ENCODE results near the gene ABCC1. TPM values are rescaled to one million over a fixed set of nuclear protein-coding genes. Genes with fewer than 3 reads are reported as not detected.

Gene ABCC1
- total and polyA plus RNA-seq, 2 of the 4 experiments (the other 2 are of a cell fraction): 39.4 to 66.0 TPM

- no peak for TF ChIP-seq RCOR1 (IDR thresholded peaks at IDR 0.05; ENCODE audit: insufficient replicate concordance, low read length)
These were observed 73.3 kb downstream of the ABCC1 start (continued) for GRCh38 chr16:16022683-16023064.

GRCh38 chr16:16025214-16025968 lies 76.0 kb downstream of the ABCC1 start:
- Histone ChIP-seq H3K27ac (ENCODE audit: insufficient read depth, low read length) (peak overlapping the region; percentile 88), H3K9me3 (ENCODE audit: control insufficient read depth, insufficient read depth, low read length) (no peaks in the 10 kb centered on the region), H3K9me1 (ENCODE audit: insufficient read depth, low read length) (peaks cover 60% of the 10 kb centered on the region), H3K4me2 (ENCODE audit: low read depth, low read length) (0 out of 2 replicates have a peak overlapping the region, but pooled peaks have one; percentile 2), H2AFZ (replicated peaks; ENCODE audit: low read length, poor library complexity) (no peak overlapping the region), H2BK120ac (ENCODE audit: low read depth, low read length) (peak overlapping the region; percentile 76), H3K4ac (ENCODE audit: low read depth, low read length) (peak overlapping the region; percentile 49), H4K20me1 (ENCODE audit: insufficient read depth, low read length) (peaks cover 11% of the 10 kb centered on the region; the same call in 1 of the 2 replicates), H2BK15ac (ENCODE audit: low read depth, low read length) (peak overlapping the region; percentile 22; the same call in 1 of the 3 replicates), H3K56ac (ENCODE audit: extremely low read depth, insufficient read depth, low read length) (peak overlapping the region; percentile 53), H4K8ac (ENCODE audit: low read depth in 2 of 2, low read length in 2 of 2) (peak overlapping the region in 1 of 2 experiments; percentile 54; a peak in 3 of 4 replicates), H3K18ac (ENCODE audit: low read depth, low read length) (peak overlapping the region; percentile 31), H3K4me1 (ENCODE audit: control insufficient read depth, insufficient read depth, low read length) (peaks cover 60% of the 10 kb centered on the region), H3K9ac (ENCODE audit: low read depth, low read length) (0 out of 2 replicates have a peak overlapping the region, but pooled peaks have one; percentile 4), H2BK5ac (ENCODE audit: low read depth, low read length, poor library complexity, severe bottlenecking) (peak overlapping the region; percentile 86), H3K4me3 (ENCODE audit: insufficient read depth, low read depth, low read length) (no peak overlapping the region), H2AK9ac (replicated peaks; ENCODE audit: low read depth, low read length, poor library complexity) (peak overlapping the region; percentile 42), H2BK20ac (ENCODE audit: low read depth, low read length) (peak overlapping the region; percentile 49), H2AK5ac (ENCODE audit: low read depth, low read length) (peak overlapping the region; percentile 66; the same call in 1 of the 2 replicates), H3K27me3 (ENCODE audit: control insufficient read depth, insufficient read depth, low read length) (no peaks in the 10 kb centered on the region), H3K79me1 (ENCODE audit: low read depth in 1 of 2, low read length in 2 of 2) (peaks cover 55 to 91% of the 10 kb centered on the region in 2 experiments), H4K5ac (ENCODE audit: low read depth, low read length) (peak overlapping the region; percentile 20), H3K36me3 (ENCODE audit: control insufficient read depth, insufficient read depth, low read length) (peaks cover 44% of the 10 kb centered on the region), H4K91ac (ENCODE audit: insufficient read depth, low read depth, low read length) (peak overlapping the region; percentile 76), H3K14ac (replicated peaks; ENCODE audit: low read depth, low read length) (peak overlapping the region; percentile 30), H3K23ac (ENCODE audit: low read depth, low read length) (peak overlapping the region; percentile 55)
- in situ Hi-C loops (cut with MboI; ENCODE audit: low sequenced_read_pairs) (no loop called here), dilution Hi-C loops (cut with HindIII; ENCODE audit: low sequenced_read_pairs, unreplicated experiment) (no loop called here), intact Hi-C loops (cut with micrococcal nuclease) (loop anchor here (5.0 kb wide), 1 partner anchor 73 kb away; no protein-coding TSS in a partner anchor)
- peak; percentile 53 for ATAC-seq (ENCODE audit: low read depth)
- ChIA-PET CTCF (no interaction called here), POLR2A (ENCODE audit: unreplicated experiment) (interaction anchor here (0.6 kb wide), 1 partner anchor 92 kb away, joined by 4 read pairs; no protein-coding TSS in a partner anchor)
- 0% methylated on average over 1 of the region's 11 CpGs; no CpG with 5 or more reads in 1 of the 2 experiments for WGBS, 2 experiments (ENCODE audit: extremely low coverage in 2 of 2, insufficient read length in 1 of 2)
- peak; percentile 22; the same call in 1 of the 2 replicates for TF ChIP-seq MAFK (IDR thresholded peaks at IDR 0.05; ENCODE audit: low read depth, low read length)
- no peak for TF ChIP-seq RFX5 (IDR thresholded peaks at IDR 0.05; ENCODE audit: low read depth, low read length)
- peak; percentile 58 for TF ChIP-seq NFE2L2 (IDR thresholded peaks at IDR 0.05; ENCODE audit: low read depth, low read length)
- peak; percentile 36; the same call in 1 of the 2 replicates for TF ChIP-seq RAD21 (IDR thresholded peaks at IDR 0.05; ENCODE audit: low read length)
- TF ChIP-seq CEBPB (IDR thresholded peaks at IDR 0.05; ENCODE audit: low read depth, low read length): peak; percentile 19; the same call in 1 of the 2 replicates
- TF ChIP-seq, protein P1, sequence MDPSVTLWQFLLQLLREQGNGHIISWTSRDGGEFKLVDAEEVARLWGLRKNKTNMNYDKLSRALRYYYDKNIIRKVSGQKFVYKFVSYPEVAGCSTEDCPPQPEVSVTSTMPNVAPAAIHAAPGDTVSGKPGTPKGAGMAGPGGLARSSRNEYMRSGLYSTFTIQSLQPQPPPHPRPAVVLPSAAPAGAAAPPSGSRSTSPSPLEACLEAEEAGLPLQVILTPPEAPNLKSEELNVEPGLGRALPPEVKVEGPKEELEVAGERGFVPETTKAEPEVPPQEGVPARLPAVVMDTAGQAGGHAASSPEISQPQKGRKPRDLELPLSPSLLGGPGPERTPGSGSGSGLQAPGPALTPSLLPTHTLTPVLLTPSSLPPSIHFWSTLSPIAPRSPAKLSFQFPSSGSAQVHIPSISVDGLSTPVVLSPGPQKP (IDR thresholded peaks at IDR 0.05; ENCODE audit: borderline replicate concordance, low read depth, low read length): no peak
- TF ChIP-seq, protein P2, sequence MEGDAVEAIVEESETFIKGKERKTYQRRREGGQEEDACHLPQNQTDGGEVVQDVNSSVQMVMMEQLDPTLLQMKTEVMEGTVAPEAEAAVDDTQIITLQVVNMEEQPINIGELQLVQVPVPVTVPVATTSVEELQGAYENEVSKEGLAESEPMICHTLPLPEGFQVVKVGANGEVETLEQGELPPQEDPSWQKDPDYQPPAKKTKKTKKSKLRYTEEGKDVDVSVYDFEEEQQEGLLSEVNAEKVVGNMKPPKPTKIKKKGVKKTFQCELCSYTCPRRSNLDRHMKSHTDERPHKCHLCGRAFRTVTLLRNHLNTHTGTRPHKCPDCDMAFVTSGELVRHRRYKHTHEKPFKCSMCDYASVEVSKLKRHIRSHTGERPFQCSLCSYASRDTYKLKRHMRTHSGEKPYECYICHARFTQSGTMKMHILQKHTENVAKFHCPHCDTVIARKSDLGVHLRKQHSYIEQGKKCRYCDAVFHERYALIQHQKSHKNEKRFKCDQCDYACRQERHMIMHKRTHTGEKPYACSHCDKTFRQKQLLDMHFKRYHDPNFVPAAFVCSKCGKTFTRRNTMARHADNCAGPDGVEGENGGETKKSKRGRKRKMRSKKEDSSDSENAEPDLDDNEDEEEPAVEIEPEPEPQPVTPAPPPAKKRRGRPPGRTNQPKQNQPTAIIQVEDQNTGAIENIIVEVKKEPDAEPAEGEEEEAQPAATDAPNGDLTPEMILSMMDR (conservative IDR thresholded peaks at IDR 0.05; ENCODE audit: low read depth, low read length): peak; percentile 11; the same call in 1 of the 2 replicates
- peak; percentile 71 for TF ChIP-seq POLR2A (IDR thresholded peaks at IDR 0.05; ENCODE audit: low read depth, low read length)
- no peak for TF ChIP-seq MXI1 (IDR thresholded peaks at IDR 0.05; ENCODE audit: borderline replicate concordance, low read depth, low read length)
- TF ChIP-seq MAZ (IDR thresholded peaks at IDR 0.05; ENCODE audit: borderline replicate concordance, low read depth, low read length): 0 out of 2 replicates have a peak, but pooled peaks have one; percentile 6
- no peak; the same call in 1 of the 2 replicates for TF ChIP-seq FOS (IDR thresholded peaks at IDR 0.05; ENCODE audit: low read depth, low read length)
- no TSS peak for BruUV-seq (replicated peaks)
- DNase-seq: peak; percentile 97

Measured in IMR-90 (cell line).